Neutrophil (primary cell): ENCODE results near the gene RABGAP1.

Experiments used
- H3K27ac ChIP-seq: fragments of 200-600 bp; sonication (generic); 2 replicates; pipeline ENCODE4 v1.5.1; 2016; ENCODE audit warnings: mild to moderate bottlenecking, moderate library complexity
- H3K27me3 ChIP-seq: fragments of 200-600 bp; sonication (generic); 2 replicates; pipeline ENCODE4 v1.6.0; 2016; ENCODE audit warnings: mild to moderate bottlenecking
- H3K36me3 ChIP-seq: fragments of 200-600 bp; sonication (generic); 2 replicates; pipeline ENCODE4 v1.5.1; 2017
- H3K4me1 ChIP-seq, 2 experiments: fragments of 200-600 bp in 1 of 2; sonication (generic) in 1 of 2; 1 replicate in 1 of 2; 2 replicates in 1 of 2; pipeline versions ENCODE4 v1.5.1 to v1.6.1; 2013 to 2016; ENCODE audit warnings: low read depth in 1 of 2, low read length in 1 of 2, mild to moderate bottlenecking in 1 of 2, moderate library complexity in 1 of 2; ENCODE audit not compliant: control insufficient read depth in 1 of 2, insufficient read depth in 1 of 2
- H3K4me3 ChIP-seq, 2 experiments: fragments of 200-600 bp in 1 of 2; sonication (generic) in 1 of 2; 1 replicate in 1 of 2; 2 replicates in 1 of 2; pipeline ENCODE4 v1.5.1; 2013 to 2016; ENCODE audit warnings: low read depth in 1 of 2, low read length in 1 of 2, mild to moderate bottlenecking in 1 of 2, moderate library complexity in 1 of 2
- H3K9me3 ChIP-seq: fragments of 200-600 bp; sonication (generic); 2 replicates; pipeline ENCODE4 v1.5.1; 2016
- CTCF ChIP-seq: fragments of 200-600 bp; sonication (generic); IDR thresholded peaks from 2 replicates; pipeline ENCODE4 v1.5.1; 2016; ENCODE audit warnings: antibody characterized with exemption

The RABGAP1 gene

GRCh38 chr9:123002754-123003153 lies 61.9 kb downstream of the RABGAP1 start:
- H3K27ac ChIP-seq: no peak overlapping the region
- H3K9me3 ChIP-seq: no peaks in the 10 kb centered on the region
- H3K27me3 ChIP-seq: no peaks in the 10 kb centered on the region
- TF ChIP-seq CTCF: no peak
- H3K36me3 ChIP-seq: peaks cover 33% of the 10 kb centered on the region
- no peaks in the 10 kb centered on the region for H3K4me1 ChIP-seq
- no peak overlapping the region for H3K4me3 ChIP-seq

DNA sequence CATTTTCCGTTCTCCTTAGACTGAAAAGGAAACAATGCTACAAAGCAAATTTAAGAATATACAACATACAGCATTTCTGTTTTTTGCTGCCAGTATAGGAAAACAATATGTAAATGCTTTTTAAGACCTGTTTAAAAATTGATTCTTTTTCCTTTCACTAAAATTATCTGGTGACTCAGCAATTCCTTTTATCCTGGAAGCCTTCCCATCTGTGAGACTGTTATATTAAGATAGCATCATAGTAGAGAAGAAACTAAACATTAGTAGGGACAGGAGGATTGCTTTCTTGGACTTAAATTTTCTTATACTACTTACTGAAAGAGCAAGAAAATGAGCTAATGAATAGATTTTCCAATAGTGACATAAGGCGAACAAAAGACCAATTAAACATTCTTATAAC lies 62.6 kb downstream of the RABGAP1 start:
- TF ChIP-seq CTCF: no peak
- Histone ChIP-seq H3K36me3 (peaks cover 33% of the 10 kb centered on the region), H3K27ac (no peak overlapping the region), H3K4me3 (no peak overlapping the region), H3K9me3 (no peaks in the 10 kb centered on the region), H3K4me1 (no peaks in the 10 kb centered on the region), H3K27me3 (no peaks in the 10 kb centered on the region)

DNA sequence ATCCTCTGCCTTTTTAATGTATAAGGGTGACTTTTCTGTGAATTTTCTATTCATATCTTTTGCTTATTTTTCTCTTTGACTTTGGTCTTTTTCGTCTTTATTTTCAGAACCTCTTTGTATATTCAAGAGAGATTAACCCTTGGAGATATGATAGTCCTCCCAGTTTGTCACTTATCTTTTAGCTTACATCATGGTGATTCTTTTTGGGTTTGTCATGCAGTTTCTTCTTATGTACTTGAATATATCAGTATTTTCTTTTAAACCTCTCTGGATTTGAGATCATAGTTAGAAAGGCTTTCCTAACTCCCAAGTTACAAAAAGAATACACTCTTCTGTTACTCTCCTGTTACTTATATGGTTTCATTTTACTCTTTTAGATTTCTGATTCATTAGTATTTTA lies 65.1 kb downstream of the RABGAP1 start:
- H3K4me3 ChIP-seq: no peak overlapping the region
- H3K27me3 ChIP-seq: no peaks in the 10 kb centered on the region
- peaks cover 32% of the 10 kb centered on the region for H3K36me3 ChIP-seq
- H3K4me1 ChIP-seq: no peaks in the 10 kb centered on the region
- no peak overlapping the region for H3K27ac ChIP-seq
- H3K9me3 ChIP-seq: no peaks in the 10 kb centered on the region
- no peak for TF ChIP-seq CTCF

DNA sequence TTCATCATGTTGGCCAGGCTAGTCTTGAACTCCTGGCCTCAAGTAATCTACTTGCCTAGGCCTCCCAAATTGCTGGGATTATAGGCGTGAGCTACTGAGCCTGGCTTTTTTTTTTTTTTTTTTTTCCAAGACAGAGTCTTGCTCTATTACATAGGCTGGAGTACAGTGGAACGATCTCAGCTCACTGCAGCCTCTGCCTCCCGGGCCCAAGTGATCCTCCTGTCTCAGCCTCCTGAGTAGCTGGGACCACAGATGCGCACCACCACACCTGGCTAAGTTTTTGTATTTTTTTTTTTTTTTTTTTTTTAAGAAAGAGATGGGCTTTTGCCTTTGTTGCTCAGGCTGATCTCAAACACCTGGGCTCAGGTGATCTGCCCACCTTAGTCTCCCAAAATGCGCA lies 66.4 kb downstream of the RABGAP1 start:
- Histone ChIP-seq H3K27ac (no peak overlapping the region), H3K4me1 (no peaks in the 10 kb centered on the region), H3K4me3 (no peak overlapping the region), H3K27me3 (no peaks in the 10 kb centered on the region), H3K9me3 (no peaks in the 10 kb centered on the region), H3K36me3 (peaks cover 34% of the 10 kb centered on the region)
- TF ChIP-seq CTCF: no peak

- H3K4me3 ChIP-seq: no peak overlapping the region
- H3K9me3 ChIP-seq: no peaks in the 10 kb centered on the region
- peaks cover 41% of the 10 kb centered on the region for H3K36me3 ChIP-seq
- no peaks in the 10 kb centered on the region for H3K4me1 ChIP-seq
- no peak overlapping the region for H3K27ac ChIP-seq
- no peak for TF ChIP-seq CTCF
- H3K27me3 ChIP-seq: no peaks in the 10 kb centered on the region
Measured at GRCh38 chr9:123008909-123009308, 68.1 kb downstream of the RABGAP1 start.

DNA sequence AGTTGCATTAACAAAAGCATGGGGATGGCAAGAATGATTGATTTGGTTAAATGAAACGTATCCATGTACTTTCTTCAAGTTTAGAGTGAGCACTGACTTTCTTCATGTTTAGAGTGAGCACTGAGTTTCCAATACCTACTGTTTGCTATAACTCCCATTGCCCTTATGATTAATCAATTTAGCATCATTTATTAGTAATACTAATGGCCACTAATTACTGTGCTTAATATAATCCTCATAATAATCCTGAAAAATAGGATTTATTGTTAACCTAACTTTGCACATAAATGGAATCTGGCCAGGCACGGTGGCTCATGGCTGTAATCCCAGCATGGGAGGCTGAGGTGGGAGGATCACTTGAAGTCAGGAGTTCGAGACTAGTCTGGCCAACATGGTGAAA lies 70.6 kb downstream of the RABGAP1 start:
- H3K9me3 ChIP-seq: peaks cover 3% of the 10 kb centered on the region
- H3K27me3 ChIP-seq: no peaks in the 10 kb centered on the region
- TF ChIP-seq CTCF: no peak
- H3K27ac ChIP-seq: no peak overlapping the region
- H3K36me3 ChIP-seq: peaks cover 52% of the 10 kb centered on the region
- no peaks in the 10 kb centered on the region for H3K4me1 ChIP-seq
- H3K4me3 ChIP-seq: no peak overlapping the region
